CD4-positive, alpha-beta T cell treated with Interleukin-6 at 100 ng/mL for 8 hours (primary cell): ENCODE results near the gene CLDN24.

ENCODE experiments used
- DNase-seq: peaks from one replicate; pipeline ENCODE4 v3.0.0-alpha.2; 2020; ENCODE audit warnings: mixed read lengths, low spot score

The CLDN24 gene

DNA sequence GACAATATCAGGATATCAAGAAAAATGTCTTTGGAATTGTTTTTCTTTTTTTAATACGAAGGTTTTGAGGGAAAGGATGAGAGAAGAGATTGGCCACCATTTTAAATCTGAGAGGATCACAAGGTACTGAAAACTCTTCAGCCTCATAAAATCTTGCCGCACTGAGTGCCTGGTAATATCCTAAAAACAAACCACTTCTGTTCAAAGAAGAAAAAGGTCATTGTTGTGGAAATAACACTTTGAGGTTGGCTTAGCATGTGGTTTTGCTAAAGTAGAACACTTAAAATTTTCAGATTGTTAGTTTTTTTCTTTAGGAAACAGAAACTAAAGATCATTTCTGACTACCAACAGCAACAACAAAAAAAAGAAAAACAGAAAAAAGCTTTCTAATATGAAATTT is 1.1 kb downstream of the CLDN24 start:
- no peak for DNase-seq

DNA sequence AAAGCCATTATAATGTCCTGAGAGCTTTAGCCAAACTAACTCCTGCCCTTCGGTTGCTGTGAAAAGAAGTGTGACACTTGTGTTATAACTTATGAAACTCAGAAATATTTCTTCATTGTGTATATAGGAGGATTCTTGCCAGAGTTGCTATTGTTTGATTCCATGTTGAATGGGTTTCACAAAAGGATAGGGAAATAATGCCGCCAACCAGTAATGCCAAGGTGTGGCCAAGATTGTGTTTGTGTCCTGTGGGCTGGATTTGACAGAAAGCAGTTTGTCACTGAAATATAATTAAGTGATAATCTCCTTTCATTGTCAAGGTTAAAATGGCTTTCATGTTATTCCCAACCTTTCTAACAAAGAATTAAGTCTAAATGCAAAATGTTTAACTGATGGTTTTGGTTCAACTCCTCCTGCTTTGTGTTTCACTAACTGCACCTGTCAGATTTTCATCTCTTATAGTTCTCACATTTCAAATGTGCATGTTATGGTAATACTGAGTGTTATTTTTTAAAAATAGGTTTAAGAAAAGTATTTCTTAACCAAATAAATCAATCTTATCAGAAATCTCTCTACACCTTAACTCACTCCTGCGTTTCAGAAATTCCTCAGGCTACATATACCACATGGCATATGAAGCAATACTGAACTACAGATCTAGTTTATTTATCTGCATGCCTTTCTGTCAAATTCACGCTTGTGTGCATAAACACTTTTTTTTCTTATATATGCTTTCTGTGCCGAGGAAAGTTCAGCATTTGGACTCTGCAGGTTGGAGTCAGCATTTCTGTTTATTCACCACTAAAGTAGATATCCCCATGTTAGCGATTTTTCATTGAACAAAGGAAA is 1.8 kb downstream of the CLDN24 start, which contains the start of gene CLDN22:
TSS of gene CLDN22 (minus strand) at position 66 of the 849 bp plus-strand sequence. CDS start at position 8, 58 bp downstream.
- DNase-seq = no peak

- no peak for DNase-seq
Observed at GRCh38 chr4:183318656-183319055, 3.6 kb downstream of the CLDN24 start.

- DNase-seq = no peak
Observed at GRCh38 chr4:183314806-183315205, 7.4 kb downstream of the CLDN24 start.

GRCh38 chr4:183314336-183314735 is 7.9 kb downstream of the CLDN24 start:
- no peak for DNase-seq

DNA sequence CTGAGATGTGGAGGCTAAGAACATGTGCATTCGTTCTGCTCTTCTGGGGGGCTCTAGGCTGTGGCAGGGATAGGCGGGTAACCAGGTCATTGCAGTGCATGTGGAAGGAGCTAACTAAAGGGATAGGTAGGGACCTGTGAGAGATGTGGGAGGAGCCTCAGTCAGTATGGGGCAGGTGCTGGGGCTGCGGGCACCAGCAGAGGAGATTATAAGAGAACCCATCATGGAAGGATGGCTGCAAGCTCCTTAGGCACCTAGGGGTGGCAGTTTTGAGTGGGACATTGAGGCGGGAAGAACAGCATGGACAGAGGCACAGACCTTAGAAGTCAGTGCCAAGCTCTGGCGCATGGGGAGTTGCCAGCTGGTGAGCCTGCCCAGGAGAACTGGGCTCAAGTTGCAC is 9.4 kb downstream of the CLDN24 start:
- no peak for DNase-seq

DNA sequence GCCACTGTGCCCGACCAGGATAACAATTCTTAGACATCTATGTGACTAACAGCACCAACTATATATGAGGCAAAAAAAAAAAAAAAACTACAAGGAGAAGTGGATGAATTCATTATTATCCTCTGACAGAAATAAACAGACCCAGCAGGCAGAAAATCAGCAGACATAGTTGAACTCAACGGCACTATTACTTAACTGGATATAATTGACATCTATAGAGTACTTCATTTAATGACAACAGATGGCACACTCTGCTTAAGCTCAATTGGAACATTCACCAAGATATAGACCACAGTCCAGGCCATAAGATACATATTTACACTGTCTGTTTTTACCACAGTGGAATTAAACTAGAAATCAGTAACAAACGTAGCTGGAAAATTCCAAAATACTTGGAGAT is 15.4 kb downstream of the CLDN24 start:
- no peak for DNase-seq

DNA sequence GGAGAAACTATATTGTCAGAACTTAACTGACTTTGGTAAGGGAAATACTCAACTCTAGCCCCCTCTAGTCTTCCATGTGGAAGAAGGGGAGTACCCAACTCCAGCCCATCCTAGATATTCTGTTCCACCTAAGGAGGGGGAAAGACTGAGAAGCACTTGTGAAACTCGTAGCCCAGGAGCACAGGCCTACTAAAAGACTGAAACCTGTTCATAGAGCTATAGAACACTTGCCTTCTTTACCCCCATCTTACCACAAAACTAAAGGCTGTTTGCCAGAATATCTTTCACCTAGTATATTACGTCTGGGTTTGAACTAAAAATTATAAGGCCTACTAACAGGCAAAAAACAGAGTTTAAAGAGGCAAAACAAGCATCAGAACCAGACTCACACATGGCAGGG is 17.7 kb downstream of the CLDN24 start:
- no peak for DNase-seq

GRCh38 chr4:183304067-183304466 is 18.2 kb downstream of the CLDN24 start:
- DNase-seq = no peak

DNA sequence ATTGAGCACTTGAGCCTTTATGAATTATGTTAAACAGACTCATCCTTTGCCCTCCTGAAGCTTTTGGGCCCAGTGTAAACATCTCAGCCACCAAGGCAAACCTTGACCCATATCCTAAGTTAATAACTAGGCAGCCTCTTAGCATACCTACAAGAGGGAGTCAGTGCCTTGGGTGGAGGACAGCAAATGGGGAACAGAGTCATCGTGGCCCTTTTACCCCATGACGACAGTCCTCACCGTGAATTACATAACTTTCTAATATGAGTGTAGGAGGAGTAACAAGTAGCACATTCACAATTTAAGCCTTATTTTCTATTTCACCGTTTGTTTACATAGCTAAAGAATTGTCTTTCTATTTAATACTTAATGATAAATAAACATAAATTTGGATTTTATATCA is 18.9 kb downstream of the CLDN24 start:
- DNase-seq = no peak

DNA sequence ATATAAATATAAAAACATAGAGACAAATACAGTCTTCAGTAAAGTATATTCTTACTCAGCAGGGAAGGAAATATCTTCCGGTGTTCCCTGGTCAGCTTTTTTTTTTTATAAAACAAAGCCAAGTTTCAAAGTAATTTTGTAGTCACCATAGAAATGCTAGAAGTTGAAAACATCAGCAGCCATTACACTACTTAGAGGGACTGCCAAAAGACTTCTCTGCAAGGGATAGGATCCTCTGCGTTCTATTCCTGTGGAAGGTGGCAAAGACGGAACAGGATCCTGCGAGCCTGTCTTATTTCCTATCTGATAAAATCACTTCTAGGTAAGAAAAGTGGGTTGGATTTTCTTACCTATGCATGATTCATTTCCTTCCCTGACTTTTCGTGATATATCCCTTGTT is 21.6 kb downstream of the CLDN24 start:
- no peak for DNase-seq

GRCh38 chr4:183300070-183300469 is 22.2 kb downstream of the CLDN24 start:
- DNase-seq = no peak

GRCh38 chr4:183299464-183299863 is 22.8 kb downstream of the CLDN24 start:
- no peak for DNase-seq

DNA sequence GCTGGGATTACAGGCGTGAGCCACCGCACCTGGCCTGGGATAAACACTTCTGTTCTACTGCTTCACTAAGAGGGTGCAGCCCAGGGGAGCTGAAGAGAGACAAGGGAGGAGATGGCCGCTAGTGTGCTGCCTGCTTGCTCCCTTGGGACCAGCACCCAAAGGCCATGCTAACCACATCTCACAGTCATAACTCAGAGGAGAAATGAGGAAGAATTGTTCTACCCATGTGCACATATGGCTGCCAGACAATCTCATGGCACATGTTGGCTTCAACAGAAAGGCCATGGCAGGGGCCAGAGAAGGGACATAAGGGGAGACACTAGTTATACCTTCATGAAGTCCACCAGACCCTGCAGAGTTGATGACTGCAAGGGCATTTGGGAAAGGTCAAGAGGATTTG is 24.6 kb downstream of the CLDN24 start:
- no peak for DNase-seq

GRCh38 chr4:183295711-183296110 is 26.5 kb downstream of the CLDN24 start:
- DNase-seq = no peak

DNA sequence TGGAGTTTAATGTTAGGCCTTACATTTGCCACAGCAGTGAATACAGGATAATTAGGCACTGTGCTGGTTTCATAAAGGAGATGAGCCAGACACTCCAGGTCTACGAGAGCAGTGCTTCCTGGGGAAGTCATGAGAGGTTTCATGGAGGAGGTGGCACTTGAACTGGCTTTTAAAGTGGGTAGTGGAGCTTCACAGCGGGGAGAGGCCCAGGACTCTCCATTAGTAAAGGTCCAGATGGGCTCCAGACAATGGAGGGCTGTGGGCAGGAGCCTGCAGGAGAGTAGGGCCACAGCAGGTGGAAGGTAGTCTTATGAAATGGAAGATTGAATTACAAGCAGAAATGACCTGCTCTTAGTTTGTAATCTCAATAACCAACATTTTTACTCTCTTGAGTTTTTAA is 31.2 kb downstream of the CLDN24 start:
- no peak for DNase-seq

DNA sequence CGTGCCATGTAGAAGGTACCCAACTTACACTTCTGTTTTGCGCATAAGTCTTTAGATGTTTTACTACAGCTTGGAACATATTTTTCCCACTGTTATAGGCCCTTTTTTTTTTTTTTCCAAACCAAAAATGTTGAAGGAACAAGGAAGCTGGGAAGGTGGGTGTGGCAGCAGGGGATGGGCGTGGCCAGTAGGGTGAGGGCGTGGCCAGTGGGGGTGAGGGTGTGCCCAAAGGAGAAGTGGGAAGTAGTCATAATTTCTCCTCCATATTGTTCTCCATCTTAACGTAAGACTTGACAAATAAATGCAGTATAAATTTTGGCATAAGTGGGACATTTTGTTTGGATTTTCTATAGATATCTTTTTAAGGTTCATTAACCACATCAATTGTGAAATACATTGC is 32.5 kb downstream of the CLDN24 start:
- DNase-seq = no peak

GRCh38 chr4:183288955-183289354 is 33.3 kb downstream of the CLDN24 start:
- no peak for DNase-seq

GRCh38 chr4:183287677-183288076 is 34.5 kb downstream of the CLDN24 start:
- DNase-seq = no peak

GRCh38 chr4:183287309-183287659 is 34.9 kb downstream of the CLDN24 start:
- DNase-seq = no peak

DNA sequence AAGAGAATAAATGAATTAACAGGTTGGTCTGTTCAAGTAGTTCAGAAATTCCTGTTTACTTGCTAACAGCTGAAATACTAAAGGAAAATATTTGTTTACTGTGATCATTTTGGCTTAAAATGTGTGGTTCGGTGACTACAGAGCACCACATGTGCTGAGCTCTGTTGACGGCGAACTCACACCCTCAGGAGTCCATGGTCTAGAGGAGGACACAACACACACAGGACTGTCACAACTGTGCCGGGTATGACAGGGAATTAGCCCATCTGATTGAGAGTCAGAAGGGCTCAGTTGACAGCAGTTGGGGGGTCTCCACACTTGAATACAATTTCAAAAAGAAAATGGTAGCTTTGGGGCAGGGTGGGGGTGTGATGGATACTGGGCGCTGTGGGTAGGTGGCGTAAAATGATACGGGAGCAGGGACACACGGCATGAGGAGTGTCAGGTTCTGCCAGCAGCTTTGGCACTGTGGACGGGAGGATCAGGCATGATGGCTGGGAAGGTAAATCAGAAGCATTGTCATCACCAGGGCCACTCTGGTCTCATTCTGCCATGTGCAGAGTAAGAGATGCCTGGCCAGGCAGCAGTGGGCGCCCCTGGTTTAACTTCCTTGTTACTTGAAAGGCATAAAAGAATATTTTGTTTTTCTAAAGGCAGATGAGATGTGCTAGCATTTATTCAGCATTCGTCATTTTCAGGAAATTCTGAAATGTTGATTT is 35.5 kb downstream of the CLDN24 start:
- no peak for DNase-seq

DNA sequence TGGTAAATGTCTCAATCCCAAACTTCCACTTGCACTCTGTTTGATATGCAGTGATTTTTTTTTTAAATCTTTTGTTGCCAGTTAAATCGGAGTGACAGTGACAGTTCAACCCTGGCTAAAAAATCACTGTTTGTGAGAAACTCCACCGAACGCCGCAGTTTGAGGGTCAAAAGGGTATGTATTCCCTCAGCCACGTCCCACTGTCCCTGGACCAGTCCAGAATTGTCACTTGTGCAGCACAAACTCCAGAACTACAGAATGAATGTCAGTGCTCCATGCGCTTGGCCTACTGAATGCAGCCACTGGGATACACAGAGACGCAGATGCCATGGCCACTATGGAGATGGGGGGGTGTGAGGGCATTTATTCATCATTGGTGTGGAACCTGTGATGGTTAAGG is 36.3 kb downstream of the CLDN24 start:
- no peak for DNase-seq

DNA sequence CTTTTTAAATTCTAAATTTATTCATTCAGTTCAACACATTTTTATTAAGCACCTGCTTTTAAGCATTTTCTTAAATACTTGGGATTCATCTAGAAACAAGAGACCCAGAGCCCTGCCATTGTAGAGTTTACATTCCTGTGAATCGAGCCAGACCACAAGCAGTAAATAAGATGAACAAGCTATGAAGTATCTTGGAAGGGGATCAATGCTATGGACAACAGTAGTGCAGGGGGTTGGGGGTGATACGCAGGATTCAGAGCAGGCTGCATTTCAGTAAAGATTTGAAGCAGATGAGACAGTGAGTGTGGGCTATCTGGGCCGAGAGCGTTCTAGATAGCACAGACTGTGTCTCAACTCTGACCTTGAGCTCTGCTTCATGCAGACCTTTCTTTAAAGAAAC is 37.3 kb downstream of the CLDN24 start:
- no peak for DNase-seq
